Endothelial cell (in vitro differentiated cells): Measurements from ENCODE around the gene TGIF1. TPM values are rescaled to one million over a fixed set of nuclear protein-coding genes. Genes with fewer than 3 reads are reported as not detected.

Experiments
- DNase-seq: peaks from one replicate; pipeline ENCODE4 v3.0.0; 2021; ENCODE audit warnings: low spot score
- H3K27ac Mint-ChIP-seq: one replicate; pipeline ENCODE4 v1.8.0; 2021; ENCODE audit warnings: mixed read lengths, inconsistent platforms; ENCODE audit not compliant: unreplicated experiment
- H3K27me3 Mint-ChIP-seq: one replicate; pipeline ENCODE4 v1.8.0; 2021; ENCODE audit warnings: mild to moderate bottlenecking, moderate library complexity, mixed read lengths, inconsistent platforms; ENCODE audit not compliant: unreplicated experiment
- H3K36me3 Mint-ChIP-seq: one replicate; pipeline ENCODE4 v1.8.0; 2021; ENCODE audit warnings: mild to moderate bottlenecking, low read depth, mixed read lengths, inconsistent platforms; ENCODE audit not compliant: unreplicated experiment
- H3K4me1 Mint-ChIP-seq: one replicate; pipeline ENCODE4 v1.8.0; 2021; ENCODE audit warnings: mild to moderate bottlenecking, mixed read lengths, inconsistent platforms; ENCODE audit not compliant: unreplicated experiment
- H3K4me3 Mint-ChIP-seq: one replicate; pipeline ENCODE4 v1.8.0; 2021; ENCODE audit warnings: mild to moderate bottlenecking, mixed read lengths, inconsistent platforms; ENCODE audit not compliant: unreplicated experiment
- H3K9me3 Mint-ChIP-seq: one replicate; pipeline ENCODE4 v1.8.0; 2021; ENCODE audit warnings: mixed read lengths, inconsistent platforms; ENCODE audit not compliant: unreplicated experiment
- CTCF ChIP-seq: fragments of 200-600 bp; sonication (generic); IDR thresholded peaks from one replicate; pipeline ENCODE4 v1.5.0; 2021; ENCODE audit warnings: antibody characterized with exemption; ENCODE audit not compliant: unreplicated experiment
- total RNA-seq: library from RNA; stranded (reverse); fragmentation: NEBNext Ultra II Directional; extraction: Animal tissue kit (Norgen Biotek cat#: 25700); gene quantifications from one replicate; pipeline ENCODE4 v1.2.1, GENCODE V29; 2021; ENCODE audit not compliant: unreplicated experiment

TGIF1 gene
- total RNA-seq, 1 donor from 2014 or later = 72.5 TPM

GRCh38 chr18:3463051-3463450 lies 13.1 kb downstream of the TGIF1 start:
- Mint-ChIP-seq H3K4me1 (peaks cover 35% of the 10 kb centered on the region), H3K27ac (no peak overlapping the region), H3K27me3 (no peaks in the 10 kb centered on the region), H3K4me3 (no peak overlapping the region), H3K36me3 (peaks cover 30% of the 10 kb centered on the region), H3K9me3 (no peaks in the 10 kb centered on the region)
- DNase-seq = no peak
- TF ChIP-seq CTCF = no peak

- peak overlapping the region; percentile 24 for H3K4me3 Mint-ChIP-seq
These were observed 16.1 kb downstream of the TGIF1 start for GRCh38 chr18:3466045-3466444.

GRCh38 chr18:3466872-3467271 lies 16.9 kb downstream of the TGIF1 start:
- peaks cover 39% of the 10 kb centered on the region for H3K4me1 Mint-ChIP-seq
- peak overlapping the region; percentile 71 for H3K27ac Mint-ChIP-seq
- no peak for TF ChIP-seq CTCF
- no peaks in the 10 kb centered on the region for H3K9me3 Mint-ChIP-seq
- no peaks in the 10 kb centered on the region for H3K27me3 Mint-ChIP-seq
- H3K4me3 Mint-ChIP-seq = no peak overlapping the region
- peaks cover 7% of the 10 kb centered on the region for H3K36me3 Mint-ChIP-seq
- peak; percentile 15 for DNase-seq

More at GRCh38 chr18:3466045-3466444, 16.1 kb downstream of the TGIF1 start:
- Mint-ChIP-seq H3K27ac (peak overlapping the region; percentile 98), H3K36me3 (peaks cover 13% of the 10 kb centered on the region), H3K27me3 (no peaks in the 10 kb centered on the region), H3K4me1 (peaks cover 39% of the 10 kb centered on the region), H3K9me3 (no peaks in the 10 kb centered on the region)
- peak; percentile 24 for DNase-seq
- no peak for TF ChIP-seq CTCF

- Mint-ChIP-seq H3K4me3 (no peak overlapping the region), H3K36me3 (peaks cover 3% of the 10 kb centered on the region), H3K9me3 (no peaks in the 10 kb centered on the region), H3K4me1 (peaks cover 36% of the 10 kb centered on the region), H3K27me3 (no peaks in the 10 kb centered on the region), H3K27ac (peak overlapping the region; percentile 25)
- TF ChIP-seq CTCF = peak; percentile 52
- DNase-seq = no peak
These were observed 18.2 kb downstream of the TGIF1 start for GRCh38 chr18:3468066-3468705.

- no peaks in the 10 kb centered on the region for H3K27me3 Mint-ChIP-seq
- DNase-seq = no peak
- H3K4me3 Mint-ChIP-seq = peak overlapping the region; percentile 56
- TF ChIP-seq CTCF = no peak
- H3K4me1 Mint-ChIP-seq = peaks cover 36% of the 10 kb centered on the region
- H3K9me3 Mint-ChIP-seq = no peaks in the 10 kb centered on the region
- H3K36me3 Mint-ChIP-seq = peaks cover 6% of the 10 kb centered on the region
- H3K27ac Mint-ChIP-seq = peak overlapping the region; percentile 42
These were observed 18.9 kb downstream of the TGIF1 start for GRCh38 chr18:3468833-3469232.
